ENCODE measurements around the gene ISG15.

Gene ISG15

GRCh38 chr1:999725-1000356, 13.5 kb upstream of the ISG15 start, which contains the start of gene HES4:
Gene HES4 (minus strand): TSS chr1:1000097. CDS start chr1:999973, 124 bp downstream.
- DNase-seq (ENCODE audit: extremely low spot score): peak; percentile 85
- POLR2A ChIA-PET: interaction anchor here (0.6 to 2.6 kb wide), 9 partner anchors 14 to 291 kb away, joined by 3 to 9 read pairs (median 4); partner anchors contain the start of genes AGRN, ISG15 and PERM1
- no peak for TF ChIP-seq L3MBTL2 (conservative IDR thresholded peaks at IDR 0.05)
- no peak for TF ChIP-seq FOXK2 (IDR thresholded peaks at IDR 0.05)
- no peak for TF ChIP-seq HDGF (IDR thresholded peaks at IDR 0.05; ENCODE audit: borderline replicate concordance)
- no peak for TF ChIP-seq TARDBP (IDR thresholded peaks at IDR 0.05)
- TF ChIP-seq ELF4 (IDR thresholded peaks at IDR 0.05): no peak
- no peak for TF ChIP-seq SUZ12 (IDR thresholded peaks at IDR 0.05)
- no peak for TF ChIP-seq ZNF384 (IDR thresholded peaks at IDR 0.05)
- no peak for TF ChIP-seq SP1 (IDR thresholded peaks at IDR 0.05)
- TF ChIP-seq LEF1 (IDR thresholded peaks at IDR 0.05; ENCODE audit: borderline replicate concordance): no peak; the same call in 1 of the 2 replicates
- TF ChIP-seq PKNOX1 (IDR thresholded peaks at IDR 0.05): peak; percentile 97
- TF ChIP-seq CTBP1 (IDR thresholded peaks at IDR 0.05; ENCODE audit: borderline replicate concordance): 0 out of 2 replicates have a peak, but pooled peaks have one; percentile 34
- peak; percentile 78 for TF ChIP-seq ARNT (IDR thresholded peaks at IDR 0.05)
- no peak for TF ChIP-seq BHLHE40 (IDR thresholded peaks at IDR 0.05; ENCODE audit: borderline replicate concordance)
- no peak for TF ChIP-seq NFRKB (IDR thresholded peaks at IDR 0.05)
- peak; percentile 92 for TF ChIP-seq FOXM1 (IDR thresholded peaks at IDR 0.05; ENCODE audit: borderline replicate concordance)
- no peak for TF ChIP-seq FOXA1 (IDR thresholded peaks at IDR 0.05)
- CTCF ChIA-PET: no interaction called here

- CTCF ChIA-PET: interaction anchor here (0.6 to 1.0 kb wide), 2 partner anchors 16 to 58 kb away, joined by 3 read pairs; no protein-coding TSS in a partner anchor
- TF ChIP-seq BHLHE40 (IDR thresholded peaks at IDR 0.05; ENCODE audit: borderline replicate concordance): no peak
- TF ChIP-seq L3MBTL2 (conservative IDR thresholded peaks at IDR 0.05): peak; percentile 92
- TF ChIP-seq ZNF384 (IDR thresholded peaks at IDR 0.05): no peak
- TF ChIP-seq CTBP1 (IDR thresholded peaks at IDR 0.05; ENCODE audit: borderline replicate concordance): peak; percentile 88
- no peak for TF ChIP-seq FOXM1 (IDR thresholded peaks at IDR 0.05; ENCODE audit: borderline replicate concordance)
- peak; percentile 62; the same call in 1 of the 2 replicates for TF ChIP-seq ARNT (IDR thresholded peaks at IDR 0.05)
- 0 out of 2 replicates have a peak, but pooled peaks have one; percentile 25 for TF ChIP-seq ELF4 (IDR thresholded peaks at IDR 0.05)
- TF ChIP-seq LEF1 (IDR thresholded peaks at IDR 0.05; ENCODE audit: borderline replicate concordance): peak; percentile 90
- peak; percentile 95 for TF ChIP-seq TARDBP (IDR thresholded peaks at IDR 0.05)
- POLR2A ChIA-PET: interaction anchor here (0.6 to 2.6 kb wide), 12 partner anchors 13 to 79 kb away, joined by 3 to 9 read pairs (median 4); partner anchors contain the start of genes AGRN, ISG15 and PERM1
- DNase-seq (ENCODE audit: extremely low spot score): peak; percentile 88
Measured at GRCh38 chr1:1000357-1001056, 12.8 kb upstream of the ISG15 start.

- CTCF ChIA-PET: interaction anchor here (0.6 to 1.0 kb wide), 2 partner anchors 17 to 57 kb away, joined by 3 read pairs; no protein-coding TSS in a partner anchor
- TF ChIP-seq L3MBTL2 (conservative IDR thresholded peaks at IDR 0.05): peak; percentile 50; the same call in 1 of the 2 replicates
- no peak for TF ChIP-seq SP1 (IDR thresholded peaks at IDR 0.05)
- 0 out of 2 replicates have a peak, but pooled peaks have one; percentile 1 for TF ChIP-seq ARNT (IDR thresholded peaks at IDR 0.05)
- peak; percentile 59 for TF ChIP-seq PKNOX1 (IDR thresholded peaks at IDR 0.05)
- TF ChIP-seq LEF1 (IDR thresholded peaks at IDR 0.05; ENCODE audit: borderline replicate concordance): no peak
- TF ChIP-seq SUZ12 (IDR thresholded peaks at IDR 0.05): no peak
- POLR2A ChIA-PET: interaction anchor here (0.9 to 2.6 kb wide), 9 partner anchors 12 to 78 kb away, joined by 3 to 12 read pairs (median 5); partner anchors contain the start of genes ISG15 and PERM1
- DNase-seq (ENCODE audit: extremely low spot score): no peak
Measured at GRCh38 chr1:1001057-1001783, 12.1 kb upstream of the ISG15 start.

GRCh38 chr1:1003618-1004419, 9.5 kb upstream of the ISG15 start:
- TF ChIP-seq BHLHE40 (IDR thresholded peaks at IDR 0.05; ENCODE audit: borderline replicate concordance) (no peak), L3MBTL2 (conservative IDR thresholded peaks at IDR 0.05) (no peak), SUZ12 (IDR thresholded peaks at IDR 0.05) (no peak), ELF4 (IDR thresholded peaks at IDR 0.05) (no peak), FOXA1 (IDR thresholded peaks at IDR 0.05) (no peak), FOXM1 (IDR thresholded peaks at IDR 0.05; ENCODE audit: borderline replicate concordance) (no peak), ARNT (IDR thresholded peaks at IDR 0.05) (no peak), LEF1 (IDR thresholded peaks at IDR 0.05; ENCODE audit: borderline replicate concordance) (no peak), HDGF (IDR thresholded peaks at IDR 0.05; ENCODE audit: borderline replicate concordance) (no peak)
- ChIA-PET POLR2A (interaction anchor here (0.9 kb wide), 1 partner anchor 10 kb away, joined by 4 read pairs; the partner anchor contains the start of gene ISG15), CTCF (no interaction called here)
- DNase-seq (ENCODE audit: extremely low spot score): no peak

- ChIA-PET CTCF (no interaction called here), POLR2A (no interaction called here)
- no peak for DNase-seq (ENCODE audit: extremely low spot score)
- TF ChIP-seq CTBP1 (IDR thresholded peaks at IDR 0.05; ENCODE audit: borderline replicate concordance) (no peak), SUZ12 (IDR thresholded peaks at IDR 0.05) (no peak), BHLHE40 (IDR thresholded peaks at IDR 0.05; ENCODE audit: borderline replicate concordance) (no peak), PKNOX1 (IDR thresholded peaks at IDR 0.05) (no peak)
Measured at GRCh38 chr1:1004420-1004779, 8.9 kb upstream of the ISG15 start.

All from HEK293T (cell line).